Neural crest cell (in vitro differentiated cells): ENCODE measurements around the gene ARIH2. TPM values are rescaled to one million over a fixed set of nuclear protein-coding genes. Genes with fewer than 3 reads are reported as not detected.

Experiments used
- DNase-seq: peaks from one replicate; pipeline ENCODE4 v3.0.0; 2021; ENCODE audit warnings: low read depth, mixed read lengths, low spot score
- H3K27ac Mint-ChIP-seq: one replicate; pipeline ENCODE4 v1.8.0; 2021; ENCODE audit warnings: mild to moderate bottlenecking, mixed read lengths; ENCODE audit not compliant: unreplicated experiment
- H3K27me3 Mint-ChIP-seq: 2 replicates; pipeline ENCODE4 v1.8.0; 2021; ENCODE audit warnings: low read depth, mild to moderate bottlenecking, mixed read lengths
- H3K36me3 Mint-ChIP-seq: 2 replicates; pipeline ENCODE4 v1.8.0; 2021; ENCODE audit warnings: low read depth, mild to moderate bottlenecking, mixed read lengths
- H3K4me1 Mint-ChIP-seq: 2 replicates; pipeline ENCODE4 v1.8.0; 2021; ENCODE audit warnings: mixed read lengths
- H3K4me3 Mint-ChIP-seq: one replicate; pipeline ENCODE4 v1.8.0; 2021; ENCODE audit warnings: mild to moderate bottlenecking, mixed read lengths
- H3K9me3 Mint-ChIP-seq: 2 replicates; pipeline ENCODE4 v1.8.0; 2021; ENCODE audit warnings: mixed read lengths
- total RNA-seq: library from RNA; stranded (reverse); gene quantifications from 2 replicates; pipeline ENCODE4 v1.2.1, GENCODE V29; 2021
- TF ChIP-seq, protein P1 (sequence below): fragments of 200-600 bp; sonication (generic); conservative IDR thresholded peaks from 2 replicates; pipeline ENCODE4 v1.5.0; 2021; ENCODE audit warnings: antibody characterized with exemption, mild to moderate bottlenecking

The ARIH2 gene
- total RNA-seq, 1 donor from 2014 or later: 91.7 TPM

DNA sequence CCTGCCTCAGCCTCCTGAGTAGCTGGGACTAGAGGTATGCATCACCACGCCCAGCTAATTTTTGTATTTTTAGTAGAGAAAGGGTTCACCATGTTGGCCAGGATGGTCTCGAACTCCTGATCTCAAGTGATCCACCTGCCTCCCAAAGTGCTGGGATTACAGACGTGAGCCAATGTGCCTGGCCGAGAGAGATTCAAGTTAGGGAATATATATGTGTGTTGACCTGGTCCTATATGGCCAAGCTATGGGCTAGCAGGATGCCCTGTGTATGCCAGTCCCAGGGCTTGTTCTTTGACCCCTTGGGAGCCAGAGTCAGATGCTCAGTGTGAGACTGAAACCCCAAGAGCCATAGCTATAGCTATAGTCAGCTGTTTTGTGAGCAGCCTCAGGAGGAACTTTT lies 105.1 kb downstream of the ARIH2 start:
- peaks cover 7% of the 10 kb centered on the region for H3K27me3 Mint-ChIP-seq
- DNase-seq: no peak
- H3K4me1 Mint-ChIP-seq: peaks cover 43% of the 10 kb centered on the region
- H3K36me3 Mint-ChIP-seq: peaks cover 28% of the 10 kb centered on the region
- H3K27ac Mint-ChIP-seq: peak overlapping the region; percentile 27
- peak overlapping the region; percentile 98 for H3K4me3 Mint-ChIP-seq
- TF ChIP-seq, protein P1, sequence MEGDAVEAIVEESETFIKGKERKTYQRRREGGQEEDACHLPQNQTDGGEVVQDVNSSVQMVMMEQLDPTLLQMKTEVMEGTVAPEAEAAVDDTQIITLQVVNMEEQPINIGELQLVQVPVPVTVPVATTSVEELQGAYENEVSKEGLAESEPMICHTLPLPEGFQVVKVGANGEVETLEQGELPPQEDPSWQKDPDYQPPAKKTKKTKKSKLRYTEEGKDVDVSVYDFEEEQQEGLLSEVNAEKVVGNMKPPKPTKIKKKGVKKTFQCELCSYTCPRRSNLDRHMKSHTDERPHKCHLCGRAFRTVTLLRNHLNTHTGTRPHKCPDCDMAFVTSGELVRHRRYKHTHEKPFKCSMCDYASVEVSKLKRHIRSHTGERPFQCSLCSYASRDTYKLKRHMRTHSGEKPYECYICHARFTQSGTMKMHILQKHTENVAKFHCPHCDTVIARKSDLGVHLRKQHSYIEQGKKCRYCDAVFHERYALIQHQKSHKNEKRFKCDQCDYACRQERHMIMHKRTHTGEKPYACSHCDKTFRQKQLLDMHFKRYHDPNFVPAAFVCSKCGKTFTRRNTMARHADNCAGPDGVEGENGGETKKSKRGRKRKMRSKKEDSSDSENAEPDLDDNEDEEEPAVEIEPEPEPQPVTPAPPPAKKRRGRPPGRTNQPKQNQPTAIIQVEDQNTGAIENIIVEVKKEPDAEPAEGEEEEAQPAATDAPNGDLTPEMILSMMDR: no peak
- H3K9me3 Mint-ChIP-seq: no peaks in the 10 kb centered on the region

DNA sequence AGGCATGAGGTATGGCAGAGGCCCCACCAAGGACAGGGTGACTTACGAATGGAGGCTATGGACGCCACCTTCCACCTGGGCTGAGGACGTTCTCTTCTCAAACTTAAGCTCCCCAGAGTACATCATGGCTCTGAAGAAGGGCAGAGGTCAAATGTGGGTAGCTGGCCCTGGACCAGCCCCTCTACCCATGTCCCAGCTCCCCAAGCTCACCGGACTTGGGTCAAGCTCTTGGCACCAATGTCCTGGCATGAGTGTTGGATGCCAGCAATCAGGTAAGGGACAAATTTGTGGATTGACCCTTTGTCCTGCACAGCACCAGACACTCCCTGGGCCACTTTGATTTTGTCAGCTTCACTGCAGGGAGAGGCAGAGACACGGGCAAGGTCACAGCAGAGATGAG lies 105.8 kb downstream of the ARIH2 start:
- H3K27me3 Mint-ChIP-seq: peaks cover 10% of the 10 kb centered on the region
- no peaks in the 10 kb centered on the region for H3K9me3 Mint-ChIP-seq
- no peak for DNase-seq
- H3K4me1 Mint-ChIP-seq: peaks cover 46% of the 10 kb centered on the region
- H3K4me3 Mint-ChIP-seq: peak overlapping the region; percentile 98
- H3K36me3 Mint-ChIP-seq: peaks cover 31% of the 10 kb centered on the region
- TF ChIP-seq, protein P1: no peak
- no peak overlapping the region for H3K27ac Mint-ChIP-seq

DNA sequence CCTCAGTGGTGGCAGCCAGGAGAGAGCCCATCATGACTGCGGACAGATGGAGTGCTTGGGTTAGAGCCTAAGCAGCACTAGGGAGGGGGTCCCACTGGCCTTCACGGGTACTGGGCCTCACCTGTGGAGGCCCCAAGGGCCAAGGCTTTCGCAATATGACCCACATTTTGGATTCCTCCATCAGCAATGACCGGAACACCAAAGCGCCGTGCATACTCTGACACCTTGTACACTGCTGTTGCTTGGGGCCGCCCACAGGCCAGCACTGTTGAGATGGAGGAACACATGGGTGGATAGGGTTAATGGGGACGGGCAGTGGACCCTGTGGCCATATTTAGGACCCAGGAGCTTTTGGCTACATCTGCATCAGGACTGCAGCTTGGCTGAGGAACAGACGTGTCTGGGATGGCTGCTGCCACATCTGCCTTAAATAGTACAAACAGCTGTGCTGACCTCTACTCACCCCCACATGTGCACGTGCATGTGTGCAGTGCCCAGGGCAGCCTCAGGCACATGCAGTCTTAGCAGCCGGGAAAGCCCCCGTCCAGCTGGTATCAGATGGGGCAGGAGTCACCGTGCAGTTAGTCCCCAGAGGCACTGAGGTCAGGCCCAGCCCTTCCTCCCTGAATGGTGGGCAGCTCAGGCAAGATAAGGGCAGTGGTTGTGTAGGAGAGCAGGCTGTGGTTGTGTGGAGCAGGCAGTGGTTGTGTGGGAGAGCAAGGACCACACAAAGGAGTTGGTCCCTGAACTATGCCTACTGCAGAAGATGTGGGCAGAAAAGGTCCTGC lies 106.6 kb downstream of the ARIH2 start:
- Mint-ChIP-seq H3K36me3 (peaks cover 32% of the 10 kb centered on the region), H3K4me3 (peak overlapping the region; percentile 96), H3K4me1 (peaks cover 42% of the 10 kb centered on the region), H3K27me3 (peaks cover 10% of the 10 kb centered on the region), H3K9me3 (no peaks in the 10 kb centered on the region), H3K27ac (no peak overlapping the region)
- DNase-seq: no peak
- TF ChIP-seq, protein P1: no peak

DNA sequence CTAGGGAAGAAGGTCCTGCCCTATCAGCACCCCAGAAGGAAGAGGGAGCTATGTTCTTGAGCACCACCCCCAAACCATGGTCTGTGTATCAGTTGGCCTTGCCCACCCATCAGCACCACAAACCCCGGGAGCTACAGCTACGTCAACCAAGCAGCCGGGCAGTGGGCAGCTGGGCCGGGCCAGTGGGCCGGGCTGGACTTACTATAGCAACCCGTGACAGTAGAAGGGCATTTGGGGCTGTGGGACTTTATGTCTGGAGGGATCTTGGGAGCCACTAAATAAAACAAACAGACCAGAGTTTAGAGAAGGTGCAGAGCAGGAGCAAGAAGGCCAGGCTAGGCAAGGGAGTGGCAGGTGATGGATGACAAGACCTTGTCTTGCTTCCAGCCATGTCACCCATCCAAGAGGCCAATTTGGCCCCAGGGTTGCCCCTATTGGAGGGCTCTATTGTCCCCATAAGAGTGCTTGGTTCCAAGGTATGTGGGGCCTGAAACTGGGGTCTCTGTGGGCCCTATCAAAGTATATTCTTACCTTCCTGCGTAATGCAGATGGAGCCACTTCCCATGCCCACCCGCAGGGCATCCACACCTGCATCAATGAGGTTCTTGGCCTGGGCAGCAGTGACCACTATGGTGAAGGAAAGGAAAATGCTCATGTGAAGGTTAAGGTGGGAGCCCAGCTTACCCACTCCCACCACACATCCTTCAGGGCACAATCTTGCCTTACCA lies 107.3 kb downstream of the ARIH2 start:
- H3K9me3 Mint-ChIP-seq: no peaks in the 10 kb centered on the region
- DNase-seq: no peak
- peaks cover 32% of the 10 kb centered on the region for H3K36me3 Mint-ChIP-seq
- H3K4me1 Mint-ChIP-seq: peaks cover 40% of the 10 kb centered on the region
- TF ChIP-seq, protein P1: no peak
- H3K4me3 Mint-ChIP-seq: peak overlapping the region; percentile 96
- H3K27me3 Mint-ChIP-seq: peaks cover 10% of the 10 kb centered on the region
- H3K27ac Mint-ChIP-seq: no peak overlapping the region

DNA sequence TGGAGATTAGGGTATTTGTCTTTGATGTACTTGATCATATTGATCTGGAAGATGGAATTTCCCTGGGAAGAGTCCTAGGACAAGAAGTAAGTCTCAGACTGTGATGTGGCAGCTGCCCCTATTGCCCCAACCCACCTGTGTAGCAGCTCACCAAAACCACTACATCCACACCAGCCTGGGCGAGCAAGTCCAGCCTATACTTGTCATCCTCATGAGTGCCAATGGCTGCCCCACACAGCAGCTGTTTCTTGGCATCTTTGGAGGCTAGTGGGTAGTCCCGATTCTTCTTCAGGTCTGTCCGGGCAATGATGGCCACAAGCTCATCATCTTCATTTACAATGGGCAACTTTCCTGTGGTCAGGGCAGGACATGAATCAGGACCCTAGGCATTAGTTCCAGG lies 107.9 kb downstream of the ARIH2 start:
- no peak overlapping the region for H3K27ac Mint-ChIP-seq
- H3K9me3 Mint-ChIP-seq: no peaks in the 10 kb centered on the region
- H3K36me3 Mint-ChIP-seq: peaks cover 29% of the 10 kb centered on the region
- peaks cover 7% of the 10 kb centered on the region for H3K27me3 Mint-ChIP-seq
- TF ChIP-seq, protein P1: no peak
- DNase-seq: no peak
- H3K4me3 Mint-ChIP-seq: peak overlapping the region; percentile 96
- H3K4me1 Mint-ChIP-seq: peaks cover 36% of the 10 kb centered on the region
